DMS114 treated with DMSO at 0.1 percent for 48 hours (cell line): ENCODE data around the gene LRRC56.
"Not testable (repeated sequence)": the region's sequence is repeated elsewhere in the genome, so short reads cannot be mapped to it uniquely, and the experiment has no call there.

Experiments used
- DNase-seq: peaks from one replicate; lab custom pipeline; 2025; ENCODE audit not compliant: unreplicated experiment; lab: John Stamatoyannopoulos, UW

Gene LRRC56

GRCh38 chr11:501001-501682, 36.2 kb upstream of the LRRC56 start:
- DNase-seq: no peak

GRCh38 chr11:501683-502287, 35.5 kb upstream of the LRRC56 start:
- DNase-seq: no peak

GRCh38 chr11:502288-503178, 34.8 kb upstream of the LRRC56 start:
- no peak for DNase-seq

GRCh38 chr11:503179-503981, 33.9 kb upstream of the LRRC56 start:
- DNase-seq: no peak

- no peak for DNase-seq
Observed at GRCh38 chr11:504053-504993, 33.0 kb upstream of the LRRC56 start.

GRCh38 chr11:504994-505344, 32.4 kb upstream of the LRRC56 start:
- DNase-seq: no peak

GRCh38 chr11:506238-506994, 30.9 kb upstream of the LRRC56 start:
- peak; percentile 68 for DNase-seq

- DNase-seq: peak; percentile 66
Observed at GRCh38 chr11:506995-507726, 30.2 kb upstream of the LRRC56 start, which contains the start of gene RNH1. TSS of gene RNH1 (minus strand) at chr11:507242. CDS start at chr11:502162, 5,080 bp downstream.

- DNase-seq: no peak
Observed at GRCh38 chr11:507727-508515, 29.4 kb upstream of the LRRC56 start.

- DNase-seq: no peak
Observed at GRCh38 chr11:508956-509355, 28.4 kb upstream of the LRRC56 start.

GRCh38 chr11:512761-513595, 24.3 kb upstream of the LRRC56 start:
- no peak for DNase-seq

- no peak for DNase-seq
Observed at GRCh38 chr11:514606-515005, 22.7 kb upstream of the LRRC56 start.

- no peak for DNase-seq
Observed at GRCh38 chr11:515131-515530, 22.2 kb upstream of the LRRC56 start.

- no peak for DNase-seq
Observed at GRCh38 chr11:516400-516799, 20.9 kb upstream of the LRRC56 start.

GRCh38 chr11:516918-517685, 20.2 kb upstream of the LRRC56 start:
- DNase-seq: not testable (repeated sequence)
